Caco-2 (cell line): ENCODE data around the gene DYNC2H1. TPM values are rescaled to one million over a fixed set of nuclear protein-coding genes. Genes with fewer than 3 reads are reported as not detected.

Source experiments
- BruUV-seq: library from RNA; stranded (reverse); fragments of 400-500 nt; replicated peaks from 2 replicates; lab custom pipeline; 2021; lab: Mats Ljungman, UMichigan
- CTCF ChIA-PET: fragments of 300-600 bp; sonication (Branson Sonifier 250); formaldehyde crosslinking; loops from one replicate; lab custom pipeline; 2022; ENCODE audit warnings: antibody characterized with exemption; lab: Charles Lee
- POLR2A ChIA-PET: fragments of 300-600 bp; sonication (Branson Sonifier 250); formaldehyde crosslinking; loops from one replicate; lab custom pipeline; 2022; ENCODE audit warnings: antibody characterized with exemption; lab: Charles Lee
- DNase-seq, 2 experiments: peaks; one replicate each; pipeline versions ENCODE4 v3.0.0 to v3.0.0-alpha.2; 2020 to 2022
- H3K27me3 ChIP-seq: replicated peaks from 2 replicates; pipeline ENCODE4 v1.6.0; 2011; ENCODE audit warnings: low read length; ENCODE audit not compliant: control insufficient read depth, insufficient read depth
- H3K36me3 ChIP-seq: 2 replicates; pipeline ENCODE4 v1.5.1; 2011; ENCODE audit warnings: low read length; ENCODE audit not compliant: control insufficient read depth, insufficient read depth
- H3K4me1 ChIP-seq: fragments of 250-450 bp; sonication (Bioruptor Pico); 2 replicates; pipeline ENCODE4 v1.5.1; 2020; ENCODE audit warnings: mild to moderate bottlenecking
- H3K4me3 ChIP-seq: 2 replicates; pipeline ENCODE4 v1.5.1; 2011; ENCODE audit warnings: low read depth, mild to moderate bottlenecking, control low read depth, low read length
- H3K9me3 ChIP-seq: fragments of 250-450 bp; sonication (Bioruptor Pico); 2 replicates; pipeline ENCODE4 v1.5.1; 2020; ENCODE audit warnings: mild to moderate bottlenecking, moderate library complexity
- H3K27ac Mint-ChIP-seq: one replicate; pipeline ENCODE4 v1.8.0; 2022; ENCODE audit warnings: mixed read lengths; ENCODE audit not compliant: unreplicated experiment
- H3K27me3 Mint-ChIP-seq: one replicate; pipeline ENCODE4 v1.8.0; 2022; ENCODE audit warnings: mixed read lengths; ENCODE audit not compliant: insufficient read depth, unreplicated experiment
- H3K36me3 Mint-ChIP-seq: one replicate; pipeline ENCODE4 v1.8.0; 2022; ENCODE audit warnings: mild to moderate bottlenecking, mixed read lengths; ENCODE audit not compliant: insufficient read depth, unreplicated experiment
- H3K4me1 Mint-ChIP-seq: one replicate; pipeline ENCODE4 v1.8.0; 2022; ENCODE audit warnings: low read depth, mixed read lengths; ENCODE audit not compliant: unreplicated experiment
- H3K4me3 Mint-ChIP-seq: one replicate; pipeline ENCODE4 v1.8.0; 2022; ENCODE audit warnings: mild to moderate bottlenecking, moderate library complexity, mixed read lengths; ENCODE audit not compliant: unreplicated experiment
- H3K9me3 Mint-ChIP-seq: one replicate; pipeline ENCODE4 v1.8.0; 2022; ENCODE audit warnings: mixed read lengths; ENCODE audit not compliant: unreplicated experiment
- intact Hi-C: fragments of 100-400 bp; cut with micrococcal nuclease; formaldehyde crosslinking; loops from one replicate; pipeline ENCODE4 v1.10.0; 2022; ENCODE audit not compliant: unreplicated experiment
- total RNA-seq: library from RNA; stranded (reverse); gene quantifications from 2 replicates; pipeline ENCODE4 v1.2.3, GENCODE V29; 2022
- TF ChIP-seq, protein P1 (sequence below), 2 experiments: fragments of 200-600 bp in 1 of 2; IDR thresholded peaks; 1 replicate in 1 of 2; 2 replicates in 1 of 2; pipeline versions ENCODE4 v1.5.1 to v1.8.0; 2011 to 2022; ENCODE audit warnings: antibody characterized with exemption in 1 of 2, control low read depth in 1 of 2, inconsistent platforms in 1 of 2, low read depth in 1 of 2, low read length in 1 of 2, mild to moderate bottlenecking in 1 of 2, moderate library complexity in 1 of 2; ENCODE audit not compliant: insufficient read depth in 1 of 2, severe bottlenecking in 1 of 2, unreplicated experiment in 1 of 2

DYNC2H1 gene
- total RNA-seq, 1 experiment from 2014 or later: 6.5 TPM

DNA sequence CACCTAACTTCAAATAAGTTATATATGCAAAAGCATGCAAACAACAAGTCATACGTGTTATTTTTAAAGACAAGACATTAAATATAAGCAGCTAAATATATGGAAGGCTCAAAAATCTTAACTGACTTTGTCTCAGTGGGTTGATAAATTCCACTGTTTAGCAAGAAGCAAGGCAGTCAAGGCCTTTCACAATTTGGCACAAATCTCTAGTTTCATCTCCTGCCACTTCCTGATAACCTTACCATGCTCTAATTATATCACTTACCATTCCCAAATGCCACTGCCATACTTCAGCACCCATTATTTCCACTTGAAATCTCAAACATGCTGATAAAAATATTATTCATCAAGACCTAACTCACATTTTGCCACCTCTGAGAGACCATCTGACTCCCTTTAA is 42.1 kb upstream of the DYNC2H1 start:
- Mint-ChIP-seq H3K9me3 (no peaks in the 10 kb centered on the region), H3K27ac (no peak overlapping the region), H3K4me3 (no peak overlapping the region), H3K4me1 (no peaks in the 10 kb centered on the region), H3K27me3 (no peaks in the 10 kb centered on the region), H3K36me3 (peaks cover 44% of the 10 kb centered on the region)
- Histone ChIP-seq H3K27me3 (no peaks in the 10 kb centered on the region), H3K9me3 (no peaks in the 10 kb centered on the region), H3K4me3 (no peak overlapping the region), H3K36me3 (peaks cover 1% of the 10 kb centered on the region; the same call in 1 of the 2 replicates), H3K4me1 (no peaks in the 10 kb centered on the region)
- TF ChIP-seq, protein P1, sequence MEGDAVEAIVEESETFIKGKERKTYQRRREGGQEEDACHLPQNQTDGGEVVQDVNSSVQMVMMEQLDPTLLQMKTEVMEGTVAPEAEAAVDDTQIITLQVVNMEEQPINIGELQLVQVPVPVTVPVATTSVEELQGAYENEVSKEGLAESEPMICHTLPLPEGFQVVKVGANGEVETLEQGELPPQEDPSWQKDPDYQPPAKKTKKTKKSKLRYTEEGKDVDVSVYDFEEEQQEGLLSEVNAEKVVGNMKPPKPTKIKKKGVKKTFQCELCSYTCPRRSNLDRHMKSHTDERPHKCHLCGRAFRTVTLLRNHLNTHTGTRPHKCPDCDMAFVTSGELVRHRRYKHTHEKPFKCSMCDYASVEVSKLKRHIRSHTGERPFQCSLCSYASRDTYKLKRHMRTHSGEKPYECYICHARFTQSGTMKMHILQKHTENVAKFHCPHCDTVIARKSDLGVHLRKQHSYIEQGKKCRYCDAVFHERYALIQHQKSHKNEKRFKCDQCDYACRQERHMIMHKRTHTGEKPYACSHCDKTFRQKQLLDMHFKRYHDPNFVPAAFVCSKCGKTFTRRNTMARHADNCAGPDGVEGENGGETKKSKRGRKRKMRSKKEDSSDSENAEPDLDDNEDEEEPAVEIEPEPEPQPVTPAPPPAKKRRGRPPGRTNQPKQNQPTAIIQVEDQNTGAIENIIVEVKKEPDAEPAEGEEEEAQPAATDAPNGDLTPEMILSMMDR (IDR thresholded peaks at IDR 0.05; ENCODE audit: insufficient read depth in 1 of 2, low read depth in 1 of 2, low read length in 1 of 2, severe bottlenecking in 1 of 2, unreplicated experiment in 1 of 2): no peak
- no peak for DNase-seq
- ChIA-PET POLR2A (no interaction called here), CTCF (no interaction called here)
- BruUV-seq: no TSS peak
- intact Hi-C loops: no loop called here

DNA sequence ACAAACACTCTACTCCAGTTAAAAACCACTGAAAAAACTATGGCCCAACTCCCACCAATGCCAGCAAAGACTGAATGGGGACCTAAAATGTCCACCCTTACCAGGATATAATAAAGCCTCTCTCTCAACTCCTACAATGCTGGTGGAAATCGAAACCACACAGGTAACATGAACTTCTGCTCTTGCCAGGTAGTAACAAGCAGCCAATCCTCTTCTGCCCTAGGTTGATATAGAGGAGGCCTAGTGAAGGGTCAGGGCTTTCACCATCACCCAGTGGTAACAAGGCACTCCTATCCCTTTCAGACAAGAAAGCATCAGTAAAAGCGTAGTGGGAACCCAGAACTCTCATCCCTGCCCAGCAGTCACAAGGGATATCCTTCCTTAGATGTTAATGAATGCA is 39.9 kb upstream of the DYNC2H1 start:
- ChIA-PET CTCF (no interaction called here), POLR2A (interaction anchor here (1.8 kb wide), 1 partner anchor 23 kb away, joined by 8 read pairs; the partner anchor contains the start of gene DCUN1D5)
- intact Hi-C loops: no loop called here
- Mint-ChIP-seq H3K4me1 (no peaks in the 10 kb centered on the region), H3K4me3 (no peak overlapping the region), H3K27me3 (no peaks in the 10 kb centered on the region), H3K27ac (no peak overlapping the region), H3K36me3 (peaks cover 47% of the 10 kb centered on the region), H3K9me3 (no peaks in the 10 kb centered on the region)
- no peaks in the 10 kb centered on the region for H3K9me3 ChIP-seq
- no peak overlapping the region for H3K4me3 ChIP-seq
- H3K36me3 ChIP-seq: peaks cover 1% of the 10 kb centered on the region; the same call in 1 of the 2 replicates
- no peak for DNase-seq
- H3K4me1 ChIP-seq: no peaks in the 10 kb centered on the region
- BruUV-seq: no TSS peak
- H3K27me3 ChIP-seq: no peaks in the 10 kb centered on the region
- TF ChIP-seq, protein P1 (IDR thresholded peaks at IDR 0.05; ENCODE audit: insufficient read depth in 1 of 2, low read depth in 1 of 2, low read length in 1 of 2, severe bottlenecking in 1 of 2, unreplicated experiment in 1 of 2): no peak

DNA sequence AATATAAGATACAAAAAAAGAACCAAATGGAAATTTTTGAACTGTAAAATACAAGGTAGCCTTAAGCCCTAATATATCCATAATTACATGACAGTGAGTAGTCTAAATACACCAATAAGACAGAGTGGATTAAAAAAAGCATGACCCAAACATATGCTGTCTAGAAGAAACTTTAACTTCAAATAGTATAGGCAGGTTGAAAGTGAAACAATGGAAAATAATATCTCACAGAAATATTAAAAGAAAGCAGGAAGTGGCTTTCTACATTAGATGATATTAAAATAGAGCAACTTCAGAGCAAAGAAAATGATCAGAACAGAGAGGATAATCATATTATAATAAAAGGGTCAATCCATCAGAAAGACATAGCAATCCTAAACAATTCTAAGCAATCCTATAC is 39.1 kb upstream of the DYNC2H1 start:
- H3K4me1 ChIP-seq: no peaks in the 10 kb centered on the region
- no peaks in the 10 kb centered on the region for H3K9me3 ChIP-seq
- H3K4me3 ChIP-seq: no peak overlapping the region
- intact Hi-C loops: no loop called here
- Mint-ChIP-seq H3K9me3 (no peaks in the 10 kb centered on the region), H3K36me3 (peaks cover 51% of the 10 kb centered on the region), H3K27ac (no peak overlapping the region), H3K4me1 (no peaks in the 10 kb centered on the region), H3K4me3 (no peak overlapping the region), H3K27me3 (no peaks in the 10 kb centered on the region)
- H3K36me3 ChIP-seq: peaks cover 1% of the 10 kb centered on the region; the same call in 1 of the 2 replicates
- TF ChIP-seq, protein P1 (IDR thresholded peaks at IDR 0.05; ENCODE audit: insufficient read depth in 1 of 2, low read depth in 1 of 2, low read length in 1 of 2, severe bottlenecking in 1 of 2, unreplicated experiment in 1 of 2): no peak
- DNase-seq: no peak
- POLR2A ChIA-PET: interaction anchor here (1.8 kb wide), 1 partner anchor 22 kb away, joined by 8 read pairs; the partner anchor contains the start of gene DCUN1D5
- no TSS peak for BruUV-seq
- H3K27me3 ChIP-seq: no peaks in the 10 kb centered on the region
- CTCF ChIA-PET: no interaction called here
